Inflammatory macrophage treated with lipopolysaccharide for 4 hours (primary cell): Measurements from ENCODE around the gene DCP1B.
A peak's percentile ranks its signal among the peaks of the same experiment; 100 is the strongest.

Experiments used
- DNase-seq: peaks from one replicate; pipeline ENCODE4 v3.0.0-alpha.2; 2020

DCP1B gene

DNA sequence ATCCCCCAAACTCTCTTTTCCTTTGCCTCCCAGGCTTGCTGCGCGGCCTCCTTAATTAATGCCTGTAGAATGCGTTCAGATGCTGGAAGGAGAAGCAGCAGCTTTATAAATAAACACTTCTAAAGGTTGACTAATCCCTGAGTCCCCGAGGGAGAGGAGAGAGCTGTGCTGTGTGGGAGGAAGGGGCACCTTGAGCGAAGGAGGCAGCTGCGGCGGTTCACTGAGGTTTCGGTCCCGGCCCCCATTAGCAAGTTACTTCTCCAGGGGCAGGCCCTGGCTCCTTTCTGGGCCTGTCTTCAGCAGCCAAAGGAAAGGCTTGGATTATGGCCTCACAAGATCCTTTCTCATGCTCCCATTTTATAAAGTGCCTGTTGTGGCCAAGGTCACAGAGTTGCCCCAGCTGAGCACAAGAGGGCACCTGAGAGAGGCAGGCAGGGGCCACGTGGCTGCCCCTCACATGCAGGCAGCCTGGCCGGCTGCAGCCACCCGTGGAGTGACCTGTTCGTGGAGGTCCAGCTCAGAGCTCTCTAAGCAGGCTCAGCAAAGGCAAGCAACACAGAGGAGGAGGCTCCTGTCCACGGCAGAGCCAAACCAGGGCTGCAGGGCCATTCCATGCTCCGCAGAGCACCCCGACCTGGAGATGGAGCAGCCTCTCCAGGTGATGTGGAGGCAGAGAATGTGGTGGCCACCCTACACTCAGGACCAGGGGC is 70.8 kb downstream of the DCP1B start:
- DNase-seq, result no peak

DNA sequence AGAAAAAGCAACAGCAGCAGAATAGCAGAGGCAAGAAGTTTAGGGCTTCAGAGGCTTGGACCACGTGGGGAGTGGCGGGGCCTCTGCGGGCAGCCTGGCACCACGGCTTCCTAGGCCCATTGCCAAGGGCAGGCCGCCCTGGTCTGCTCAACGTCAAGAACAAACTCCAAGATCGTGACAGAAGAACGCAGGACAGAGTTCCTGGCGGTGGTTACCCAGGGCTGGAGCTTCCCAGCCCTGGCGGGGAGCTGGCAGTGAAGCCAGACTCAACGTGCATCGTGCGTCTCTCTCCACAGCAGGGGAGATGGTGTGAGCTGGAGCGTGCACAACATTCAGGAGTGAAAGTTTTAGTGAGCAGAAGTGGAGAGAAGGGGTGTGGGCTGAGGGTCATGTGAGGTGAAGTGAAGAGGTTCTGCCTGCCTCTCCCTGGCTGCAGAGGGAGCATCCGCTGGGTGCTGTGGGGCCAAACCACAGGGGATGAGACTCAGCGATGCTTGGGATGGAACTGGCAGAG is 71.9 kb downstream of the DCP1B start:
- DNase-seq, result no peak

DNA sequence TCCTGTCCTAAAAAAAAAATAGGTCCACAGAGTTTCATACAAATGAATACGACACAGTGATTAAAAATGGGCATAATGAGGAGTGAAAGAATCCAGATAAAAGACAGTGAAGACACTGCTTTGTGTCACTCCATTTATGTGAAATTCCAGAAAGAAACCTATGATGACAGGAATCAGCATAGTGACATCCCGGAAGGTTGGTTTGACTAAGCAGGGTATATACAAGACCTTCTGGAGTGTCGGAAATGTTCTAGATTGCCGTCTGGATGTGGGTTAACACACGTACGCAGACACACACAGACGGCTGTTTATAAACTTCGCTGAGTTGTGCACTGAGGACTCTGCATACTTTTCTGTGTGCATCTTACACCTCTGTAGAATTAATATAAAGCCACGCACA is 72.6 kb downstream of the DCP1B start:
- no peak for DNase-seq

- DNase-seq, result no peak
Observed at GRCh38 chr12:1930803-1931597, 73.3 kb downstream of the DCP1B start.

DNA sequence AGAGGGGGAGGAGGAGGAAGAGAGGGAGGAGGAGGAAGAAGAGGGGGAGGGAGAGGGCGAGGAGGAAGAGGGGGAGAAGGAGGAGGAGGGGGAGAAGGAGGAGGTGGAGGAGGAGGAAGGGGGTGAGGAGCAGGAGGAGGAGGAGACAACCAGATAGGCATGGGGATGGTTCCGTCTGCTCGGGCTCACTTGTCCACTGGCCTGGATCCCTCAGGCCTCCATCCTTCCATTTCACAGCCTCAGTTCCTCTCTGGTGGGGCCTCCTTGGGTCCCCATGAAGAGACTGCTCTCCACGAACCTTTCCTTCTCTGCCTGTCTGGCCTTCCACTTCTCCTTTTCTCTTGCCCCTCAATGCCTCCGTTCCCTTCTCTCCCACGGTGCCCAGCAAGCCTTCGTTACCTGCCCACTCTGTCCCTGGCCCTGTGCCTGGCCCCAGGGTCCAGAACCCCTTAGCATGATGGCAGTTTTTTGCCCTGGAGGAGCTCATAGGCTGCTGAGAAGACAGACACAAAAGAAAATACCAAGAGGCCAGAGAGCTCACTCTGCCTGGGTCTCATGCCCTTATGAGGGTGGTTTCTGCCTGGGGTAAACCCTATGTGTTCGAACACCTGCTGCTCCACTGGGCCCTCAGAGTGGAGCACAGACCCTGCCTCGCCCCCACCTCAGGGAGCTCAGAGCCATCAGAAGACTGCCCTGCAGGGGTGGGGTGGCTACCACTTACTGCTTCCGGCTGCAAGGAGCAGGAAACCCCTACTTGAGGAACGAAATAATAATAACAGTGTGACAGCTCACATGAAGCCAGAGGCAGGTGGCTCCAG is 74.1 kb downstream of the DCP1B start:
- no peak for DNase-seq

- no peak for DNase-seq
Observed at GRCh38 chr12:1929241-1929984, 74.8 kb downstream of the DCP1B start.

DNA sequence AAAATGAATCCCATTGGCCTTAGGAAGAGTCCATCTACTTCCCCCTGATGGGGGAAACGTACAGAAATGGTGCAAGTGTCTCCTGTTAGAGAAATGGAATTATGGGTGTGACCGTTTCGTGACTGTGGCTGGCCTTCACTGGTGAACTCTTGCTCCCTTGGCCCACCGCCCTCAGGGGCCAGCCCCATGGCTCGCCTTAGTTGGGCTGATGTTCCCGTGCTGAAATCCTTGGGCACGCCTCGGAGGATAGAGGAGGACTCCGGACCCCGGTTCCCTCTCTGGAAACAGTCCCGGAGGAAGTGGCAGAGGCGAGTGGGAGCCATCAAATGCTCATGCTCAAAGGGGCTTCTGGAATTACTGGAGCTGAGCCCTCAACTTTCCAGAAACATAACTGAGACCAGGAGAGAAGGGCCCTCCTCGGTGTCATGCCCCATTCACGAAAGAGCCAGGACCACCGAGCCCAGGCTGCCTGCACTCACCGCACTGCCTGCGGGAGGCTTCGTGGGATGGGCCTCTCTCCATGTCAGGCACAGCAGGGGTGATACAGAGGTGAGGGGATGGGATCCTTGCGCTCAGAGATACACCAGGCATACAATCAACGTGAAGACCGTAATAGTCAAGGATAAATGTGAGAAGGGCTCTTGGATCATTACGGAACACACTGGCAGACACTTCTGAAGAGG is 75.7 kb downstream of the DCP1B start:
- DNase-seq, result no peak

GRCh38 chr12:1927751-1928351 is 76.4 kb downstream of the DCP1B start:
- no peak for DNase-seq

DNA sequence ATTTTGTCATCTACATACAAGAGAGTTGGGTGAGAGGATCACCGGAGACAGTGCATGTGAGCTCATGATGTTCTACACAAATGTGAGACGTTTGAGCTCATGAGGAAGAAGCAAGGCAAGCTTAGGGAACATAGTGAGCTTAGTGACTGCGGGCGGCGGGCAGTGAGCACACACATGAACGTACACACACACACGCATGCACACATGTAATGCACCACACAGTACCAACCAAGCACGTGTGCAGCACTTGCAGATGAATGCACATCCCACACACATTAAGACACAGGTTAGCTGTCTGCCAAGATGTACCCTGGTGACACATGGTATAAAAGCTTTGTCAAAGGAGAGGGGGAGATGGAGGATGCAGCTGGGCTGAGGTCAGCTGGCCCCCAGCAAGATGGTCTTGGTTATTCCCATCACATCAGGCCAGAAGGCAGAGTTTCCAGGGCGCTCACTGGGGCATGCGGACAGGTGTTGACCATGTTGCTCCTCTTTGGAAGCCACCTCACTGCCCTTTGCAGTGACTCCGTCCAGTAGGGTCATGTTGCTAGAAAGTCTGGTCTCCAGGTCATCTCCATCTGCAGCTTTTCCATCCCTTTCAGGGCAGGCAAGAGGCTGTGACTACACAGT is 77.1 kb downstream of the DCP1B start:
- no peak for DNase-seq

DNA sequence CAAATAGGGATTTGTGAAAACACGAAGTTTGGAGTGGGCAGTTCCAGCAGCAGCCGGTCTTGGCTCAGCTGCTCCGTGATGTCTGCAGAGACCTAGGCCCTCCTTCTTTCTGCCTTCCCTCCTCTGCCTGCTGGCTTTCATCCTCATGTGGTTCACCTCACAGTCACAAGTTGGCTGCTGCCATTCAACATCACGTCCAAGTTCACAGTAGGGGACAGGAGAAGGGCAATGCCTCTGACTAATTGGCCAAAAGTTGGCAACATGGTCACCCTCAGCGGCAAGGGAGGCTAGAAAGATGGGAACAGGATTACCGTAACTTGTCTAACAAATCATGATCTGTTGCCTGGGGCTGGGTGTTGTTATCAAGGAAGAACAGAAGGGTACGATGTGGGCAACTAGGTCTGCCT is 78.0 kb downstream of the DCP1B start:
- no peak for DNase-seq

- no peak for DNase-seq
Observed at GRCh38 chr12:1925684-1926006, 78.6 kb downstream of the DCP1B start.

DNA sequence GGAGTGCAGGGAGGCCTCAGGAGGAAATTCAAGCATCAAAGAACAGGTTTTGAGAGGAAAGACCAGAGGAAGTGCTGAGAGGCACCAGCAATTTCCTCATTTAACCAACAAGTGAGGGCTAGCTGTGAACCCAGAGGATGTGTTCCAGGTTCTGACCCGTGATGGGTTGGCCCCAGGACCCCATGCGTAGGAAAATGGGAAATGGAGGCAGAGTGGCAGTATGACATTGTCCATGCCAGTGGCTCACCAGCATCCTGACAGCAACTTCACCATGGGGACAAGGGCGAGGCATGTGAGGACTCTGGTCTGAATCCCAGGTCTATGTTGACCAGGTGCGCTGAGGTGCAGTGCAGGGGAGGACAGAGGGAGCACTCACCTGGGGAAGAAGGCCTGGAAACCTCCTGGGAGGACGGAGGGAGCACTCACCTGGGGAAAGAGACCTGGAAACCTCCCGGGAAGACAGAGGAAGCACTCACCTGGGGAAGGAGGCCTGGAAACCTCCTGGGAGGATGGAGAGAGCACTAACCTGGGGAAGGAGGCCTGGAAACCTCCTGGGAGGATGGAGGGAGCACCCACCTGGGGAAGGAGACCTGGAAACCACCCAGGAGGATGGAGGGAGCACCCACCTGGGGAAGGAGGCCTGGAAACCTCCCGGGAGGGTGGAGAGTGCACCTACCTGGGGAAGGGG is 79.1 kb downstream of the DCP1B start:
- no peak for DNase-seq

DNA sequence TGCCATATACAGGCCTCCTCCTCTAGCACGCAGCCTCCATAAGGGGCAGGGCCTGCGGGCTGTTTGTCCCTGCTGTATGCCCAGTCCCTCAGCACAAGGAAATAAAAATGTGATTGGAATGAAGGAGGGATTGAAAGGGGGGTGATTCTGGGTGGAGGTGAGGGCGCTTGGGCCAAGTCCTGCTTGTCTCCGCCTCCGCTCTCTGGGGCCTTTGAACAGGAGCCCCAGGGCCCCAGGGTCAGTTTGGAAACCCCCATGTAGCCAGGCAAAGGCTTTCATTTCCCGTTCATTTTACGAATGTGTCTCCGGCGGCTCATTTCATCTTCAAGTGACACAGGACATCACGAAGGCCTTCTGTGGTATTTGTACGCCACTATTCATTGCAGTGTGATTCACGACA is 81.3 kb downstream of the DCP1B start:
- DNase-seq, result no peak

DNA sequence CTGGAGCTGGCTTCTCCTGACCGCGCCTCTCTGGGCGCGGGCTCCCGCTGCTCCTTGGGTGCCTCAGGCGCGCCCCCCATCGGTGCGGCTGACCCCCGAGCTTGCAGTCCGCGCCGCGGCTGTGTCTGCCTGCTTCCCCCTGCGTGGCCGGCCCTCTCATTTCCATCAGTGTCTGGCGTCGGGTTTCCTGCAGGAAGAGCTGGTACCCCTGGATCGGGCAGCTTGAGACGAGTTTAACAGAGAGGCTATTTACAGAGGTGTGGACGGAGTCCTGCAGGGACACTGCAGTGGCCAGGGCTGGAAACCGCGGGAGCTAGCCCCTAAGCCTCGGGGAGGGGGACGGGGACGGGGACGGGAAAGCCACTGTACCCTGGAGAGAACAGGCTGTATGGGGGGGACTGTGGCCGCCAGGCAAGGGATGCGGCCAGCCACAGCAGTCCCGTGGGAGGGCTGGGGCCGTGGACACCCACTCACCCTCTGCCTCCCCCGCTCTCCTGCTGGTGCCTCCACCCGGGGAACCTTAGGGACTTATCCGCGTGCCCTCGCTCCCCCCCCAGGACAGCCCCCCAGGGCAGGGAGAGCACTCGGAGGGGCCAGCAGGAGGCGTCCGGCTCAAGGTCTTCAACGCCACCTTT is 82.1 kb downstream of the DCP1B start:
- no peak for DNase-seq

DNA sequence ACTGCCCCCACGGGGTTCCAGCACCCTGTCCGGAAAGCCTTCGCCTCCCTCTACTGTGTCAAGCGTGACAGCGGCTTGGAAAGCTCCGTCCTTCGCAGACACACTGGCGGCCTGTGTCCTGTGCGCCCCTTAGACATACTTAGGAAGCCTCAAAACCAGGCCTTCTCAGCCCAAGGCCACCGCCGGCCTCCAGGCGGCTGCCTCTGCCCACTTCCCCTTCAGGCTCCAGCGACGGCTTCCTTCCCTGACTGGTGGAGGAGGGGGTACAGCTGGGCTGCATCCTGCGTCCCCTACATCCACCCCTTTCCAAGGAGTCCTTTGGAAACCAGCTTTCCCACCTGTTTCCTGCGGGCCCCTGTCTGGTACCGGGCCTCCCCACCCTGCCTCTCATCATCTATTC is 83.3 kb downstream of the DCP1B start:
- peak; percentile 47 for DNase-seq

DNA sequence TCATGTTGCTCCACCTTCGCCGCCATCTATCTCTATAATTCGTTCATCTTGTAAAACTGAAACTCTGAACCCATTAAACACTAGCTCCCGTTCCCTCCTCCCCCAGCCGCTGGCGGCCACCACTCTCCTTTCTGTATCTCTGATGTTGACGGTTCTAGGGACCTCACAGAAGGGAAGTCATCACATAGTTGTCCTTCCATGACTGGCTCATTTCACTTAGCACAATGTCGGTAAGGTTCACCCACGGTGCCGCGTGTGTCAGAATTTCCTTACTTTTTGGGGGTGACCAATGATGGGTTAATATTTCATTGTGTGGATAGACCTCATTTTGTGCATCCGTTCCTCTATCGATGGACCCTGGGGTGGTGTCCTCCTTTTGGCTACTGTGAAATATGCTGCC is 83.8 kb downstream of the DCP1B start:
- no peak for DNase-seq

- no peak for DNase-seq
Observed at GRCh38 chr12:1919763-1920162, 84.5 kb downstream of the DCP1B start.

DNA sequence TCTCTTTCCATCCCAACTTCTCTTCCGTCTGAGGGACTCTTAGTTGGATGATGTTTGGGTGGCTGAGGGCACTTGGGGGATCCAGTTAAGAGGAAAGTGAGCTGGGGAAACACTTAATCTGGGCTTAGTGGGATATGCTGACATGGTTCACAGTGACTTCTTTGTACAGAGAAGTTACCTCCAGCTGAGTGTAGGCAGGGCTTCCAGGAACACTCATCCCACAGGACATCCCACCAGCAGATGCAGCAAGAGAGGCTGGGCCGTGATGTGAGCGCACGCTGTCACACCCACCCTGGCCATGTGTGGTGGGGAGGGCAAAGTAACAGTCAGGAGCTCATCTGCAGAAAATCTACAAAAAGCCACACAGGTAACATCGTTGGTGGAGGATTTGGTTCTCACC is 85.0 kb downstream of the DCP1B start:
- DNase-seq, result no peak

DNA sequence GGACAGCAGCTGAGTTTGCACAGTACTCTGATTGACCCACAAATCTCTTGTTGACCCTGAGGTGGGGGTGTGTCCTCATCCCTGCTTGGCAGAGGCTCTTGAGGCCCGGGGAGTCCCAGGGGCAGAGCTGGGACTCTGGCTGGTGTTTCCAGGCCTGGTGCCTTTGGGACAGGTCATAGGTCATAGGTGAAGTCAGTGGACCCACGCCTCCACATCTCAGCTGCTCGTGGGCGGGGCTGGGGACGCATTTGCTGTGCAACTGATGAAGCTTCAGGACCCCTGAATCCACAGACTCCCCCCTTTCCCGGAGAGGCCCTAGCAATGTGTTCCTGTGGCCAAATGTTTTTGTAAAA is 85.4 kb downstream of the DCP1B start:
- DNase-seq, result peak; percentile 35
